ENCODE data around the gene CDK1. TPM values are rescaled to one million over a fixed set of nuclear protein-coding genes. Genes with fewer than 3 reads are reported as not detected.

CDK1 gene
- total and polyA plus RNA-seq, 2 of the 8 experiments (the other 6 are each of a cell fraction or from before 2014, with no cell fraction given): 29.4 to 111 TPM

GRCh38 chr10:60817398-60817805, 39.1 kb downstream of the CDK1 start:
- Histone ChIP-seq H2AFZ (ENCODE audit: low read length) (no peak overlapping the region; the same call in 1 of the 2 replicates), H4K20me1 (replicated peaks in 1 of 2; ENCODE audit: control insufficient read depth in 1 of 2, insufficient read depth in 2 of 2, low read length in 2 of 2) (no peaks in the 10 kb centered on the region), H3K23me2 (ENCODE audit: low read depth, low read length) (no peaks in the 10 kb centered on the region), H3K4me1 (replicated peaks in 1 of 4; ENCODE audit: control insufficient read depth in 3 of 4, insufficient read depth in 4 of 4, low read length in 3 of 4) (peaks cover 0 to 3% (median 0%) of the 10 kb centered on the region in 4 experiments; a peak in 1 of 7 replicates), H3K27me3 (replicated peaks in 1 of 4; ENCODE audit: control insufficient read depth in 3 of 4, extremely low read depth in 1 of 4, insufficient read depth in 3 of 4, low read length in 3 of 4) (no peaks in the 10 kb centered on the region), H4K91ac (replicated peaks; ENCODE audit: insufficient read length, low read length) (no peak overlapping the region), H2AK5ac (ENCODE audit: low read depth, low read length) (no peak overlapping the region), H3K36me3 (ENCODE audit: control insufficient read depth in 2 of 4, insufficient read depth in 4 of 4, low read length in 3 of 4) (no peaks in the 10 kb centered on the region), H4K5ac (ENCODE audit: insufficient read length, low read depth, low read length) (no peak overlapping the region), H3K9me3 (ENCODE audit: insufficient read depth in 2 of 2, low read depth in 1 of 2, low read length in 1 of 2) (no peaks in the 10 kb centered on the region), H2BK20ac (ENCODE audit: low read length) (no peak overlapping the region), H3K4ac (replicated peaks; ENCODE audit: insufficient read length, low read depth, low read length) (no peak overlapping the region), H3K4me2 (ENCODE audit: insufficient read depth in 1 of 2, low read depth in 2 of 2, low read length in 2 of 2) (no peak overlapping the region), H2BK120ac (replicated peaks; ENCODE audit: low read depth, low read length) (no peak overlapping the region), H3K79me2 (ENCODE audit: control insufficient read depth in 1 of 2, insufficient read depth in 2 of 2, low read length in 2 of 2) (no peaks in the 10 kb centered on the region), H3K4me3 (ENCODE audit: extremely low read depth in 1 of 4, insufficient read depth in 2 of 4, low read depth in 3 of 4, low read length in 4 of 4) (no peak overlapping the region), H3K9ac (replicated peaks in 1 of 4; ENCODE audit: extremely low read depth in 1 of 4, low read depth in 3 of 4, low read length in 3 of 4) (no peak overlapping the region), H2BK12ac (ENCODE audit: low read depth, low read length) (no peak overlapping the region), H3K56ac (replicated peaks; ENCODE audit: insufficient read length, low read depth, low read length) (no peak overlapping the region), H3K18ac (ENCODE audit: extremely low read depth, low read length) (no peak overlapping the region), H2BK15ac (ENCODE audit: low read length) (no peak overlapping the region), H2BK5ac (ENCODE audit: low read depth, low read length) (no peak overlapping the region), H3K27ac (ENCODE audit: low read depth, low read length) (no peak overlapping the region), H4K8ac (ENCODE audit: extremely low read depth, insufficient read depth, low read length) (no peak overlapping the region; the same call in 1 of the 2 replicates), H3K14ac (ENCODE audit: insufficient read length) (no peak overlapping the region), H3K79me1 (ENCODE audit: low read depth, low read length) (no peaks in the 10 kb centered on the region), H3K23ac (ENCODE audit: insufficient read length) (no peak overlapping the region)
- FAIRE-seq (no peak), DNase-seq (ENCODE audit: low read depth in 1 of 2, low spot score in 2 of 2) (no peak)
- CTCF ChIA-PET (ENCODE audit: partially characterized antibody): interaction anchor here (0.7 to 1.7 kb wide), 9 partner anchors 14 to 469 kb away, joined by 3 to 5 read pairs (median 3); no protein-coding TSS in a partner anchor
- POLR2A ChIA-PET (ENCODE audit: partially characterized antibody): interaction anchor here (1.5 kb wide), 1 partner anchor 126 kb away, joined by 4 read pairs; the partner anchor contains the start of gene RHOBTB1
- WGBS, 2 experiments (ENCODE audit: extremely low coverage in 1 of 2, insufficient coverage in 1 of 2, insufficient read length in 1 of 2, insufficient replicate concordance in 2 of 2, low coverage in 1 of 2, low lambda C conversion rate in 2 of 2, missing lambda C conversion rate in 1 of 2): 88% methylated on average over 4 of the region's 4 CpGs; no CpG with 5 or more reads in 1 of the 2 experiments
- TF ChIP-seq POLR2A (IDR thresholded peaks at IDR 0.05; ENCODE audit: control extremely low read depth in 1 of 2, low read depth in 2 of 2, low read length in 2 of 2) (no peak), BACH1 (IDR thresholded peaks at IDR 0.05; ENCODE audit: low read length) (no peak), JUND (IDR thresholded peaks at IDR 0.05; ENCODE audit: low read length) (no peak), SRF (IDR thresholded peaks at IDR 0.05; ENCODE audit: low read depth, low read length) (no peak), CTBP2 (IDR thresholded peaks at IDR 0.05; ENCODE audit: borderline replicate concordance, insufficient read depth, insufficient read length, low read length) (no peak), SP2 (IDR thresholded peaks at IDR 0.05; ENCODE audit: low read length) (no peak), CTCF (IDR thresholded peaks at IDR 0.05; ENCODE audit: control extremely low read depth in 1 of 3, insufficient read depth in 1 of 3, low read depth in 1 of 3, low read length in 3 of 3) (no peak), SUZ12 (IDR thresholded peaks at IDR 0.05; ENCODE audit: low read length) (no peak), KDM5A (IDR thresholded peaks at IDR 0.05; ENCODE audit: low read length) (no peak)

Measured in H1 (cell line).